IPS-20b (cell line): Measurements from ENCODE around the gene RASSF5.

Source experiments
- H3K27ac ChIP-seq: one replicate; pipeline ENCODE4 v1.5.1; 2013; ENCODE audit warnings: low read length
- H3K27me3 ChIP-seq: 2 replicates; pipeline ENCODE4 v1.6.1; 2013; ENCODE audit warnings: mild to moderate bottlenecking, low read length, inconsistent platforms; ENCODE audit not compliant: insufficient read depth
- H3K36me3 ChIP-seq: 2 replicates; pipeline ENCODE4 v1.6.1; 2013; ENCODE audit warnings: low read depth, mild to moderate bottlenecking, inconsistent platforms, low read length, moderate library complexity; ENCODE audit not compliant: insufficient read depth
- H3K4me1 ChIP-seq: 2 replicates; pipeline ENCODE4 v1.6.1; 2013; ENCODE audit warnings: mild to moderate bottlenecking, control low read depth, inconsistent platforms, low read length, moderate library complexity; ENCODE audit not compliant: insufficient read depth
- H3K4me3 ChIP-seq: 2 replicates; pipeline ENCODE4 v1.5.1; 2013; ENCODE audit warnings: mild to moderate bottlenecking, low read length, inconsistent platforms
- H3K9ac ChIP-seq: 2 replicates; pipeline ENCODE4 v1.6.1; 2013; ENCODE audit warnings: low read depth, mild to moderate bottlenecking, inconsistent platforms, low read length, moderate library complexity
- H3K9me3 ChIP-seq: 2 replicates; pipeline ENCODE4 v1.6.1; 2013; ENCODE audit warnings: mild to moderate bottlenecking, low read depth, low read length, inconsistent platforms; ENCODE audit not compliant: insufficient read depth

RASSF5 gene

DNA sequence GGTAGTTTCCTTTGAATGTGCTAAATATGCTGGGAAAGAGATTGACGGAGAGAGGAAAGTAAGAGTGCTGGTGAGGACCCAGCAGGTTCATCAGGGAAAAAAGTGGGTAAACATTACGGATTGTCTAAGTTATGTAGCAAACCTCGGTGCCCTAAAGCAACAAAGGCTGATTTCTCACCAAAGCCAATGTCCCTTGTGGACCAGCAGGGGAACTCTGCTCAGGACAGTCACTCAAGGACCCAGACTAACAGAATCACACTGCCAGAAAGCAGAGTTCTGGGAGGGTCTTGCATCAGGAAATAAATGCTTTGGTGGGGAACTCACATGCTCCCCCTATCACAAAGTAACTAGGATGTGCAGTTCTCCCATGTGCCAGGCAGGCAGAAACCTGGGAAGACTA is 38.8 kb upstream of the RASSF5 start:
- H3K4me3 ChIP-seq = no peak overlapping the region
- peaks cover 2% of the 10 kb centered on the region; the same call in 1 of the 2 replicates for H3K36me3 ChIP-seq
- H3K27me3 ChIP-seq = peaks cover 15% of the 10 kb centered on the region; the same call in 1 of the 2 replicates
- H3K9ac ChIP-seq = no peak overlapping the region
- H3K9me3 ChIP-seq = no peaks in the 10 kb centered on the region
- H3K4me1 ChIP-seq = peaks cover 24% of the 10 kb centered on the region; the same call in 1 of the 2 replicates
- no peak overlapping the region for H3K27ac ChIP-seq

DNA sequence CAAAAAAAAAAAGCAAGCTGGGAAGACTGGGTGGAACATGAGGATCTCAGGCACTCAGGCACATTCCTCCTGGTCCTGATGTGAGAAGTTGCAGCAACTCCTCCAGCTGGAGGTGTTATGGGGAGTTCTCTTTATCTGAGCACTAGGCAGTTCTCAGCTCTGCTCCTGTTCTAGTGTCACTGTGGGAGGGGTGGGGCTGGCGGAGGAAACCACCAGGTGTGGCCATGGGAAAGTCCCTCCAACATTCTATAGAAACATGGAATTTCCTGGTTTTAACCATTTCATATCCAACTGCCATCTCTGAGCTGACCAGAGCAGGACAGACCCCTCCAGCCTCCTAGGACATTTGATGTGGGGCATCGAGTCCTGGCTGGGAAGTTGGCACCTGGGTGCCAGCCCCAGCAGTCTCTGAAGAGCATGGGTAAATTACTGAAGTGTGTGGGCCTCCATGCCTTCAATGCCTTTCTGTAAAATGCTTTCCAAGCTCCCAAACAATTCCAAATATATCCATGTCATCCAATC is 37.9 kb upstream of the RASSF5 start:
- Histone ChIP-seq H3K4me1 (peaks cover 24% of the 10 kb centered on the region; the same call in 1 of the 2 replicates), H3K4me3 (peak overlapping the region; percentile 68; the same call in 1 of the 2 replicates), H3K9ac (peak overlapping the region; percentile 62; the same call in 1 of the 2 replicates), H3K36me3 (peaks cover 2% of the 10 kb centered on the region; the same call in 1 of the 2 replicates), H3K27me3 (peaks cover 15% of the 10 kb centered on the region; the same call in 1 of the 2 replicates), H3K27ac (no peak overlapping the region), H3K9me3 (no peaks in the 10 kb centered on the region)

DNA sequence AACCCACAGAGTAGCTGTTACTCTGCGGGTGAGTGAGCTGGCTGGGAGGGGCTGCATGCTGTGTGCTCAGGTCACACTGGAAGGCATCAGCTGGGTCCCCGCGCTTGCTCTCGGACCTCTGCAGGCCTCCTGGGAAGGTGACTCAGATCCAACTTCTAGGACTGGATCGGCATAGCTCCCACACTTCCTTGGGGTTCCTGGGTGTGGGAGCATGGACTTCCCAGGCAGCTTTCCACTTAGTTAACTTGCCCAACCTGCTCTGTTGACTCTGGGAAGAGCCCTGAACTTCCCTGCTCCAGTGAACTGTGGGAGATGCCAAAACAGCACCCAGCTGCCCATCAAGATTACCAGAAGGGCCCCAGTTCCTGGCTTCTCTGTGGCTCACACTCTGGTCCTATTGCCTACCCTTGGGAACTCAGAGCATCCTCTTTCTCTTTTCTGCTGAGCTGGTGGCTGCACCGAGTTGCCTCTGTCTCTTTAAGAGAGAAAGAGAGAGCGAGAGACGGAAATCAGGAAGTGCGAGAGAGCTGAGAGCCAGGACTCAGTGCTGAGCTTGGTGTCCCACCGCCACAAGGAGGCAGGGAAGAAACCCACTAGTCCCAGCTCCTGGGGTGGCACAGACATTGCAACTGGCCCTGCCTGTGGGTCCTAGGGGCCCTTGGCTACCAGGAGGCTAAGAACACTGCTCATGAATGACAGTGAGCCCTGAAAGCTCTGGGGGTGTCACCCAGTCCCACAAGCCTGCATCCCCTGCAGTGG is 37.2 kb upstream of the RASSF5 start, which contains the start of gene IKBKE:
TSS of gene IKBKE (plus strand) at position 544 of the 759 bp plus-strand sequence. CDS start 2,752 bp downstream, outside the sequence.
- H3K4me3 ChIP-seq = peak within 1 kb of the TSS; percentile 68
- H3K4me1 ChIP-seq = peaks cover 24% of the 10 kb centered on the region; the same call in 1 of the 2 replicates
- H3K36me3 ChIP-seq = peaks cover 6% of the 10 kb centered on the region; the same call in 1 of the 2 replicates
- no peaks in the 10 kb centered on the region for H3K9me3 ChIP-seq
- peak within 1 kb of the TSS; percentile 11 for H3K27ac ChIP-seq
- peaks cover 15% of the 10 kb centered on the region; the same call in 1 of the 2 replicates for H3K27me3 ChIP-seq
- H3K9ac ChIP-seq = peak within 1 kb of the TSS; percentile 62; the same call in 1 of the 2 replicates

DNA sequence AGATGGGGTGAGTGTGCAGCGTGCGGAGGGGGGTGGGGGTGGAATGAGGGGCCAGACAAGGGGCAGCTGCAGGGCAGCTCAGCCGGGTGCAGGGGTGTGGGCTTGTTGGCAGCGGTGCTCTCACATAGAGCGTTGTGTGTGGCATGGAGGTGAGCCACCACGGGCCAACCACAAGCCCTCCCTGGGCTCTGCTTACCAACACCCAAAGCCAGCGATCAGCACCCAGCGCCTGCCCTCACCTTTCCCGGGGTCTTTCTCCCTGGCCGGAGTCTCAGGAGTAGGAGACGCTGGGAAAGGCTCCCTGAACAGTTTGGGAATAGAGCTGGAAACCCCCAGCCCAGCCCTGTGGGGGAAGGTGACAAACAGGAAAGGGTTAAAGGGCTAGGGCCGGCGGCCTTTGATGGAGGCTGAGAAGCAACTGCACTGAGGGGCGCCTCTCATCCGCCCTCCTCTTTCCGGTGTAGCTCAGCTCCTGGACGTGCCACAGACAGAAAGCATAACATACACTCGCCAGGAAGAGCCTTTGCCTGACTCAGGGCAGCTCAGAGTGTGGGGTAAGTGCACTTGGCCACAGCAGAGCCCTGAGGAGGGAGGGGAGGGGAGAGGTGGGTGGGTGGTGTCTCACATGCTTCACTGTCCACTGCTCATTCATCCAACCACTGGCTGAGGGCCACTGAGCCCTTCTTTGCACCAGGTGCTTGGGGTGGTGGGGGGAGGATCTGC is 36.5 kb upstream of the RASSF5 start:
- H3K36me3 ChIP-seq = peaks cover 6% of the 10 kb centered on the region; the same call in 1 of the 2 replicates
- peak overlapping the region; percentile 62; the same call in 1 of the 2 replicates for H3K9ac ChIP-seq
- H3K9me3 ChIP-seq = no peaks in the 10 kb centered on the region
- peaks cover 15% of the 10 kb centered on the region; the same call in 1 of the 2 replicates for H3K27me3 ChIP-seq
- no peak overlapping the region for H3K27ac ChIP-seq
- H3K4me1 ChIP-seq = peaks cover 24% of the 10 kb centered on the region; the same call in 1 of the 2 replicates
- H3K4me3 ChIP-seq = peak overlapping the region; percentile 68

DNA sequence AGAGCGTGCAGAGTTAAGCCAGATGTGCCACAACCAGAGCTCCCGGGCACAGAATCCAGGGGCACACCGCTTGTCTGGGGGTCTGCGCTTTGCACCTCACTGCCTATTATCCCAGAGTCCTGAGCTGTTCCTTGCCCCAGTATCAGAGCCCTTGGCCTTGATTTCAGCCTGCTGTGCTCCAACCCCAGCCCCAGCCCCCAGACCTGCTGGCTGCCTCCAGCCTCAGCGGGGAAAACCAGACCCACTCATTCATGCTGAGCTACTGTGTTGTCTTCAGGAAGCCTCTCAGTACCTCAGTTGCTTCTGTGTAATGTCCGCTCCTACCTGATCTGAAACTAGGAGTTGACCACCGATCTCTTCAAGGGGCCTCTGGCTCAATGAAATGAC is 35.9 kb upstream of the RASSF5 start:
- peaks cover 15% of the 10 kb centered on the region; the same call in 1 of the 2 replicates for H3K27me3 ChIP-seq
- H3K4me1 ChIP-seq = peaks cover 24% of the 10 kb centered on the region; the same call in 1 of the 2 replicates
- H3K36me3 ChIP-seq = peaks cover 6% of the 10 kb centered on the region; the same call in 1 of the 2 replicates
- H3K4me3 ChIP-seq = peak overlapping the region; percentile 68
- H3K9me3 ChIP-seq = no peaks in the 10 kb centered on the region
- peak overlapping the region; percentile 62; the same call in 1 of the 2 replicates for H3K9ac ChIP-seq
- no peak overlapping the region for H3K27ac ChIP-seq

DNA sequence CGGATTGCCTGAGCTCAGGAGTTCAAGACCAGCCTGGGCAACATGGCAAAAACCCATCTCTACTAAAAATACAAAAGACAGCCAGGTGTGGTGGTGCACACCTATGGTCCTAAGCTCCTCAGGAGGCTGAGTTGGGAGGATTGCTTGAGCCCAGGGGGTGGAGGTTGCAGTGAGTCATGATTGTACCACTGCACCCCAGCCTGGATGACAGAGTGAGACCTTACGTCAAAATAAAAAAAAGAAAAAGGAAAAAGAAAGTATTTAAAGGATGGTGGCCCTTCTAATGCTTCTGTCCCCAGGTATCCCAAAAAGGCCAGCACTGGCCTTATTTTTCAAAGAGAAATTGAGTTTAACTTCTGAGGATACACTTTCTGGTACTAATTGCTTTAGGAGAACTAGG is 35.3 kb upstream of the RASSF5 start:
- Histone ChIP-seq H3K36me3 (peaks cover 9% of the 10 kb centered on the region; the same call in 1 of the 2 replicates), H3K27ac (no peak overlapping the region), H3K9ac (no peak overlapping the region; the same call in 1 of the 2 replicates), H3K27me3 (peaks cover 14% of the 10 kb centered on the region; the same call in 1 of the 2 replicates), H3K4me3 (peak overlapping the region; percentile 68; the same call in 1 of the 2 replicates), H3K4me1 (peaks cover 24% of the 10 kb centered on the region; the same call in 1 of the 2 replicates), H3K9me3 (no peaks in the 10 kb centered on the region)

DNA sequence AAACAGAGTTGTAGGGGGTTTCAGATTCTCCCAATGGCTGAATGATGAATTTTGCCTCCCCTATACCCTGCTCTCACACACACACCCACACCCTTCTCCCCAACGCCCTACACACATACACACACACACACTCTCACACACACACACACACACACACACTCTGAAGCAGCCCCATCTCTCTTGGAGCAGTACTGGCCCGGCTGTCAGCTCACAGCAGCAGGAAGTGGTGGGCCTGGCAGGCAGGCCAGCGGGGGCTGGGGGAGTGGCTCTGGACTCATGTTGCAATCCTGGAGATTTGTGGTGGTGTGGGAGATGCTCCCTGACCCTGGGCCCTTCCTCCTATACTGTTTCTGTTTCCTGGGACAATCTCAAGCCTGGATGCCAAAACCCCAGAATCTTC is 34.9 kb upstream of the RASSF5 start:
- H3K4me3 ChIP-seq = peak overlapping the region; percentile 14; the same call in 1 of the 2 replicates
- H3K9ac ChIP-seq = no peak overlapping the region
- H3K27ac ChIP-seq = no peak overlapping the region
- H3K4me1 ChIP-seq = peaks cover 24% of the 10 kb centered on the region; the same call in 1 of the 2 replicates
- peaks cover 10% of the 10 kb centered on the region; the same call in 1 of the 2 replicates for H3K27me3 ChIP-seq
- H3K9me3 ChIP-seq = no peaks in the 10 kb centered on the region
- peaks cover 9% of the 10 kb centered on the region; the same call in 1 of the 2 replicates for H3K36me3 ChIP-seq

DNA sequence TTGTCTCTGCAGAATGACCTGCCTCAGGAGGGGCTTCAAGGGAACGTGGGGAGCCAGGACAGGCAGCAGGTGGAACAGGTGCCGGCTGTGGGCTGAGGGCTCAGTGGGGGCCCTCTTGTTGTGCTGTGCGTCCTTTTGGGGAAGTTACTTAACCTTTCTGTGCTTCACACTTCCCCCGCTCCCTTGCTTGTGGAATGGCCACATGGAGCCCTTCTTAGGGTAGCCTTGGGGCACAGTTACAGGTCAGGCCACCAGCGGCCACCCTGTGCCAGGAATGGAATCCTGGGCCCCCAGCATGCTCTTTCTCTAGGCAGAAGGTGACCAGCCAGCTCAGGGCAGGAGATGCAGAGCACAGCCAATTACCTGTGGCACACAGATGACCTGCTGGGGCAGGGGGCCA is 34.4 kb upstream of the RASSF5 start:
- no peaks in the 10 kb centered on the region for H3K9me3 ChIP-seq
- peaks cover 6% of the 10 kb centered on the region; the same call in 1 of the 2 replicates for H3K27me3 ChIP-seq
- no peak overlapping the region for H3K9ac ChIP-seq
- H3K27ac ChIP-seq = no peak overlapping the region
- peaks cover 24% of the 10 kb centered on the region; the same call in 1 of the 2 replicates for H3K4me1 ChIP-seq
- peaks cover 9% of the 10 kb centered on the region; the same call in 1 of the 2 replicates for H3K36me3 ChIP-seq
- peak overlapping the region; percentile 14; the same call in 1 of the 2 replicates for H3K4me3 ChIP-seq

DNA sequence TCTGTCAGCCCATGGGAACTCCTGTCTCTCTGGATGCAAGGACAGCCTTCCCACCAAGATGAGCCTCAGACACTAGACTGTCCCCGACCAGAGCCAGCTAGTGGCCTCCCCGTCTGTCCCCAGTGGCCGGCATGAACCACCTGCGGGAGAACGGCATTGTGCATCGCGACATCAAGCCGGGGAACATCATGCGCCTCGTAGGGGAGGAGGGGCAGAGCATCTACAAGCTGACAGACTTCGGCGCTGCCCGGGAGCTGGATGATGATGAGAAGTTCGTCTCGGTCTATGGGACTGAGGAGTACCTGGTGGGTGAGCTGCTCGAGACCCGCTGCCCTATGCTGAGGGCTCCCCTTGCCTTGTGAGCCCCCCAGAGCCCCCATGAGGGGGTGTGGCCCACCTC is 31.3 kb upstream of the RASSF5 start:
- no peak overlapping the region for H3K9ac ChIP-seq
- H3K36me3 ChIP-seq = peaks cover 9% of the 10 kb centered on the region; the same call in 1 of the 2 replicates
- H3K27me3 ChIP-seq = no peaks in the 10 kb centered on the region
- no peak overlapping the region for H3K4me3 ChIP-seq
- peaks cover 16% of the 10 kb centered on the region; the same call in 1 of the 2 replicates for H3K4me1 ChIP-seq
- H3K9me3 ChIP-seq = no peaks in the 10 kb centered on the region
- H3K27ac ChIP-seq = no peak overlapping the region

DNA sequence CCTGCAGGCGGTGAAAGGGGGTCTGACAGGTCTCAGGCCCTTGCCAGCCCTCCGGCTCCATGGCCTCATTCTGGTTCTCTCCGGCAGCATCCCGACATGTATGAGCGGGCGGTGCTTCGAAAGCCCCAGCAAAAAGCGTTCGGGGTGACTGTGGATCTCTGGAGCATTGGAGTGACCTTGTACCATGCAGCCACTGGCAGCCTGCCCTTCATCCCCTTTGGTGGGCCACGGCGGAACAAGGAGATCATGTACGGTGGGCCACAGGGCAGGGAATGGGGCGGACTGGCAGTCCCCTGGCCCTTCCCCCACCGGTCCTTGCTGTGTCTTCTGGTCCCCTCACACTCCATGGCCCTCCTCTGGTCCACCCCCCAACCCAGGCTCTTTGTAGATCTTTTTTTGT is 30.7 kb upstream of the RASSF5 start:
- no peak overlapping the region for H3K27ac ChIP-seq

DNA sequence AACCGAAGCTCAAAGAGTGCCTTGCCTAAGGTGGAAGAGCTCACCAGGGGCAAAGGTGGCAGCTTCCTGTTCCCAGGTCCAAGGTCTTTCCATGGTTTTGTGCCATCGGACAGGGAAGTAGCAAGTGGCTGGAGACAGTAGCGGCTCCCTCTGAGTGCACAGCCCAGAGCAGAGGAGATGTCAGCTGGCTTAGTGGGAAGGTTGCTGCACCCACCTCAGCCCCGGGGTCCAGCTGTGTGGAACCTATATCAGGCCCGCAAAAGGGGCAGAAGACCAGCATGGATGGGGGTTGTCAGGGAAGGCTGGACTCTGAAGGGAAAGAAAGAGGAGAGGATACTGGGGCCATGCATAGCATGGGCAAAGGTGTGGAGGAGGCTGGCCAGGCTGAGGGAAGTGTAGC is 30.2 kb upstream of the RASSF5 start:
- Histone ChIP-seq H3K27me3 (no peaks in the 10 kb centered on the region), H3K36me3 (peaks cover 9% of the 10 kb centered on the region; the same call in 1 of the 2 replicates), H3K4me1 (peaks cover 8% of the 10 kb centered on the region; the same call in 1 of the 2 replicates)

More for the DNA sequence above, 30.7 kb upstream of the RASSF5 start:
- Histone ChIP-seq H3K4me1 (peaks cover 11% of the 10 kb centered on the region; the same call in 1 of the 2 replicates), H3K9me3 (no peaks in the 10 kb centered on the region), H3K36me3 (peaks cover 9% of the 10 kb centered on the region; the same call in 1 of the 2 replicates), H3K27me3 (no peaks in the 10 kb centered on the region), H3K4me3 (no peak overlapping the region), H3K9ac (no peak overlapping the region)

More for the DNA sequence above, 30.2 kb upstream of the RASSF5 start:
- no peak overlapping the region for H3K4me3 ChIP-seq
- H3K9ac ChIP-seq = no peak overlapping the region
- no peaks in the 10 kb centered on the region for H3K9me3 ChIP-seq
- H3K27ac ChIP-seq = no peak overlapping the region
